Hepatocyte (in vitro differentiated cells): Measurements from ENCODE around the gene MYH6. TPM values are rescaled to one million over a fixed set of nuclear protein-coding genes. Genes with fewer than 3 reads are reported as not detected.

Source experiments
- DNase-seq: peaks from one replicate; pipeline ENCODE4 v3.0.0-alpha.2; 2016; ENCODE audit warnings: low spot score
- H2AFZ ChIP-seq: fragments of 200-600 bp; sonication (generic); 2 replicates; pipeline ENCODE4 v1.6.0; 2016; ENCODE audit warnings: antibody characterized with exemption, mild to moderate bottlenecking
- H3K27ac ChIP-seq: fragments of 200-600 bp; sonication (generic); 2 replicates; pipeline ENCODE4 v1.5.1; 2016; ENCODE audit warnings: mild to moderate bottlenecking
- H3K27me3 ChIP-seq: fragments of 200-600 bp; sonication (generic); 2 replicates; pipeline ENCODE4 v1.6.1; 2016
- H3K36me3 ChIP-seq: fragments of 200-600 bp; sonication (generic); replicated peaks from 2 replicates; pipeline ENCODE4 v1.5.1; 2016; ENCODE audit warnings: low read depth; ENCODE audit not compliant: insufficient read depth
- H3K4me1 ChIP-seq: fragments of 200-600 bp; sonication (generic); 2 replicates; pipeline ENCODE4 v1.5.1; 2016; ENCODE audit warnings: mild to moderate bottlenecking, moderate library complexity; ENCODE audit not compliant: insufficient read depth
- H3K4me2 ChIP-seq: fragments of 200-600 bp; sonication (generic); 2 replicates; pipeline ENCODE4 v1.6.0; 2016
- H3K4me3 ChIP-seq: fragments of 200-600 bp; sonication (generic); 2 replicates; pipeline ENCODE4 v1.5.1; 2016; ENCODE audit warnings: mild to moderate bottlenecking
- H3K79me2 ChIP-seq: fragments of 200-600 bp; sonication (generic); 2 replicates; pipeline ENCODE4 v1.6.0; 2017; ENCODE audit warnings: mild to moderate bottlenecking
- H3K9me2 ChIP-seq: fragments of 200-600 bp; sonication (generic); replicated peaks from 2 replicates; pipeline ENCODE4 v1.6.0; 2017; ENCODE audit warnings: mild to moderate bottlenecking; ENCODE audit not compliant: insufficient read depth
- H3K9me3 ChIP-seq: fragments of 200-600 bp; sonication (generic); 2 replicates; pipeline ENCODE4 v1.5.1; 2016; ENCODE audit warnings: low read depth, mild to moderate bottlenecking
- H4K20me1 ChIP-seq: fragments of 200-600 bp; sonication (generic); 2 replicates; pipeline ENCODE4 v1.6.0; 2016; ENCODE audit warnings: mild to moderate bottlenecking; ENCODE audit not compliant: insufficient read depth, poor library complexity, severe bottlenecking
- EZH2 ChIP-seq: fragments of 200-600 bp; sonication (generic); IDR thresholded peaks from 2 replicates; pipeline ENCODE4 v1.6.1; 2016; ENCODE audit warnings: antibody characterized with exemption, mild to moderate bottlenecking, borderline replicate concordance
- EZH2phosphoT487 ChIP-seq: fragments of 200-600 bp; sonication (generic); IDR thresholded peaks from one replicate; pipeline ENCODE4 v1.6.1; 2018; ENCODE audit warnings: antibody characterized with exemption, mild to moderate bottlenecking, low read depth, moderate library complexity; ENCODE audit not compliant: unreplicated experiment, severe bottlenecking
- WGBS: methylation state at CpG from one replicate; pipeline ENCODE4 v1.1.6; 2016; ENCODE audit warnings: low lambda C conversion rate; ENCODE audit errors: missing lambda C conversion rate; 5-methylcytosine and 5-hydroxymethylcytosine counted together
- polyA plus RNA-seq: library from polyadenylated mRNA; unstranded; fragments of >200 nt; fragmentation: Nextera tagmentation; extraction: Ambion mirVana; gene quantifications from 2 replicates; pipeline ENCODE4 v1.2.1, GENCODE V29; 2016
- total RNA-seq: library from RNA; depleted of rRNA; stranded (reverse); fragments of >200 nt; gene quantifications from 2 replicates; pipeline ENCODE4 v1.2.3, GENCODE V29; 2014
- TF ChIP-seq, protein P1 (sequence below): fragments of 200-600 bp; sonication (generic); IDR thresholded peaks from 2 replicates; pipeline ENCODE4 v1.5.1; 2016; ENCODE audit warnings: antibody characterized with exemption, mild to moderate bottlenecking; ENCODE audit not compliant: poor library complexity

MYH6 gene
- total and polyA plus RNA-seq, 2 experiments from 2014 or later: 0.97 TPM; not detected in 1

DNA sequence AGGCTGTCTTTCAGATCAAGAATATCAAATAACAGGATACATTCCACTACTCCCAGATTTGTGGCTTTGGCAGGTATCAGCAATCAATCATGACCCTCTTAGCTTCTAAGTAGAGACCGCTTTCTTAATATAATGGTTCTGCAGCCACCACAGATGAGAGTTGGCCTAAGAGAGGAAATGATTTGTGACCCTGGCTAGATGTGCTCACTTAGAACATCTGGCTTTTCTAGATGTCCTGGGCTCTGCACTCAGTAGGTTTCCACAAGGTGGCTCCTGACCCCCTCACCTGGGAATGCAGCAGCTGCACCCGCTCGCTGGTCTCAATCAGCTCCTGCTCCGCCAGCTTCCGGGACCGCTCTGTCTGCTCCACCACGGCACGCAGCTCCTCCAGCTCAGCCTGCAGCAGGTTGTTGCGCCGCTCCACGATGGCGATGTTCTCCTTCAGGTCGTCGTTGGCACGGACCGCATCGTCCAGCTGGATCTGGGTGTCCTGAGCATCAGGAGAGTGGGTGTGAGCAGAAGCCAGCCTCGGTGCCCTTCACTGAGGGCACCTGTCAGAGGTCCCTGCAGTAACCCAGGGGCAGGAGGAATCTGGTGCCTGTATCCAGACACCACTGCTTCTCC, 22.3 kb downstream of the MYH6 start:
- no peak overlapping the region for H3K4me3 ChIP-seq
- H3K79me2 ChIP-seq: no peaks in the 10 kb centered on the region
- WGBS: 89% methylated on average over 18 of the region's 18 CpGs
- no peaks in the 10 kb centered on the region for H3K4me1 ChIP-seq
- H3K27ac ChIP-seq: no peak overlapping the region
- no peak overlapping the region for H2AFZ ChIP-seq
- H3K9me2 ChIP-seq: no peaks in the 10 kb centered on the region
- no peaks in the 10 kb centered on the region for H3K27me3 ChIP-seq
- no peaks in the 10 kb centered on the region for H3K9me3 ChIP-seq
- TF ChIP-seq EZH2phosphoT487 (no peak), EZH2 (no peak)
- TF ChIP-seq, protein P1, sequence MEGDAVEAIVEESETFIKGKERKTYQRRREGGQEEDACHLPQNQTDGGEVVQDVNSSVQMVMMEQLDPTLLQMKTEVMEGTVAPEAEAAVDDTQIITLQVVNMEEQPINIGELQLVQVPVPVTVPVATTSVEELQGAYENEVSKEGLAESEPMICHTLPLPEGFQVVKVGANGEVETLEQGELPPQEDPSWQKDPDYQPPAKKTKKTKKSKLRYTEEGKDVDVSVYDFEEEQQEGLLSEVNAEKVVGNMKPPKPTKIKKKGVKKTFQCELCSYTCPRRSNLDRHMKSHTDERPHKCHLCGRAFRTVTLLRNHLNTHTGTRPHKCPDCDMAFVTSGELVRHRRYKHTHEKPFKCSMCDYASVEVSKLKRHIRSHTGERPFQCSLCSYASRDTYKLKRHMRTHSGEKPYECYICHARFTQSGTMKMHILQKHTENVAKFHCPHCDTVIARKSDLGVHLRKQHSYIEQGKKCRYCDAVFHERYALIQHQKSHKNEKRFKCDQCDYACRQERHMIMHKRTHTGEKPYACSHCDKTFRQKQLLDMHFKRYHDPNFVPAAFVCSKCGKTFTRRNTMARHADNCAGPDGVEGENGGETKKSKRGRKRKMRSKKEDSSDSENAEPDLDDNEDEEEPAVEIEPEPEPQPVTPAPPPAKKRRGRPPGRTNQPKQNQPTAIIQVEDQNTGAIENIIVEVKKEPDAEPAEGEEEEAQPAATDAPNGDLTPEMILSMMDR: no peak
- no peaks in the 10 kb centered on the region for H4K20me1 ChIP-seq
- no peak overlapping the region for H3K4me2 ChIP-seq
- H3K36me3 ChIP-seq: no peaks in the 10 kb centered on the region
- no peak for DNase-seq

DNA sequence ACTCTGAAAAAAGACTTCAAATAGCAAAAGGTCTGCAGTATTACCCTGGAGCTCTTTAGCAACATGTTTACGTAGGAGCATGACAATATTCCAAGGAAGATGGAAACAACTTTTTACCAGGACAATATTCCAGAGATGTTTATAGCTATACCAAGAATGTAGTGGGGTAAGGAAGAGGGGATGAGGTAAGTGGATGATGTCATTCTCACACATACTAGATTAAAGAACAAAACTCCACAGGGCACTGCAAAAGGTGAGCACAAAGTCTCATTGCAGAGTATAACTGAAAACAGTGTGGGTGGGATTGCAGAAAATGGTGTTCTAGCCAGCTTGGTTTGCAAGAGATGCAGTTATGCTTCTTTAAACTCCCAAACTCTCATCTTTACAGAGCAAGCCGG, 22.8 kb downstream of the MYH6 start:
- Histone ChIP-seq H3K36me3 (no peaks in the 10 kb centered on the region), H3K27me3 (no peaks in the 10 kb centered on the region), H3K4me2 (no peak overlapping the region), H3K9me2 (no peaks in the 10 kb centered on the region), H3K9me3 (no peaks in the 10 kb centered on the region), H3K79me2 (no peaks in the 10 kb centered on the region), H3K4me1 (no peaks in the 10 kb centered on the region), H2AFZ (no peak overlapping the region), H3K4me3 (no peak overlapping the region), H4K20me1 (no peaks in the 10 kb centered on the region), H3K27ac (no peak overlapping the region)
- 59% methylated on average over 2 of the region's 2 CpGs for WGBS
- DNase-seq: no peak
- TF ChIP-seq, protein P1: no peak
- TF ChIP-seq EZH2 (no peak), EZH2phosphoT487 (no peak)

DNA sequence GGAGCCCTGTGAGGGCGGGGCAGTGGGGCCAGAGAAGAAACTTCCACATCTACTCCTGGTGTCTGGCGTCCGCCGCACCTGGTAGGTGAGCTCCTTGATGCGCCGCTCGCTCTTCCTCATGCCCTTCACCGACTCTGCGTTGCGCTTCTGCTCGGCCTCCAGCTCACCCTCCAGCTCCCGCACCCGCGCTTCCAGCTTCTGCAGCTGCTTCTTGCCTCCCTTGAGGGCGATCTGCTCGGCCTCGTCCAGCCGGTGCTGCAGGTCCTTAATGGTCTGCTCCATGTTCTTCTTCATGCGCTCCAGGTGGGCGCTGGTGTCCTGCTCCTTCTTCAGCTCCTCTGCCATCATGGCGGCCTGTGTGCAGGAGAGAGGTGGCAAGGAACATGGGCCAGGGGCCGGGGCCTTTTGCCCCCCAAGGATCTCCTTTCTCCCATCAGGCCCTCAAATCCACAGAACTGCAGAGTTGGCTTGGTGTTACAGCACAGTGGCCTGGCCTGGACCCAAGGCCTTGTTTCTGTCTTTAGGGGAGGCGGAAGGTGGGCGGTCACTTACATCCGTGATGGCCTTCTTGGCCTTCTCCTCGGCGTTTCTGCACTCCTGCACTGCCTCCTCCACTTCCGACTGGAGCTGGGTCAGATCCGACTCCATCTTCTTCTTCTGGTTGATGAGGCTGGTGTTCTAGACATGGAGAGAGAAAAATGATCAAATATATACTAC, 23.6 kb downstream of the MYH6 start:
- no peaks in the 10 kb centered on the region for H3K36me3 ChIP-seq
- no peaks in the 10 kb centered on the region for H3K79me2 ChIP-seq
- TF ChIP-seq EZH2phosphoT487: no peak
- no peak for TF ChIP-seq EZH2
- TF ChIP-seq, protein P1: no peak
- H3K9me3 ChIP-seq: no peaks in the 10 kb centered on the region
- H2AFZ ChIP-seq: no peak overlapping the region
- H3K9me2 ChIP-seq: no peaks in the 10 kb centered on the region
- no peak overlapping the region for H3K4me3 ChIP-seq
- H3K27ac ChIP-seq: no peak overlapping the region
- H4K20me1 ChIP-seq: no peaks in the 10 kb centered on the region
- H3K27me3 ChIP-seq: no peaks in the 10 kb centered on the region
- DNase-seq: no peak
- H3K4me1 ChIP-seq: no peaks in the 10 kb centered on the region
- H3K4me2 ChIP-seq: no peak overlapping the region
- WGBS: 95% methylated on average over 28 of the region's 29 CpGs
